Neuronal stem cell (in vitro differentiated cells): ENCODE results near the gene GNB2.
"Not testable (repeated sequence)": the region's sequence is repeated elsewhere in the genome, so short reads cannot be mapped to it uniquely, and the experiment has no call there.

Experiments used
- DNase-seq: peaks from one replicate; pipeline ENCODE4 v3.0.0-alpha.2; 2013; ENCODE audit warnings: low spot score
- H2AFZ ChIP-seq: one replicate; pipeline ENCODE4 v1.6.1; 2013; ENCODE audit warnings: mild to moderate bottlenecking, low read length, inconsistent platforms
- H2AK5ac ChIP-seq: 2 replicates; pipeline ENCODE4 v1.6.1; 2013; ENCODE audit warnings: low read depth, mild to moderate bottlenecking, inconsistent platforms, low read length, moderate library complexity, mixed read lengths
- H2BK120ac ChIP-seq: 2 replicates; pipeline ENCODE4 v1.6.1; 2013; ENCODE audit warnings: low read depth, mild to moderate bottlenecking, inconsistent platforms, low read length, moderate library complexity, mixed read lengths
- H2BK12ac ChIP-seq: one replicate; pipeline ENCODE4 v1.6.1; 2013; ENCODE audit warnings: low read length, inconsistent platforms
- H2BK15ac ChIP-seq: 2 replicates; pipeline ENCODE4 v1.6.1; 2013; ENCODE audit warnings: mild to moderate bottlenecking, low read length, inconsistent platforms, mixed read lengths
- H2BK5ac ChIP-seq: one replicate; pipeline ENCODE4 v1.6.1; 2013; ENCODE audit warnings: inconsistent platforms, mild to moderate bottlenecking, low read length, moderate library complexity
- H3K14ac ChIP-seq: one replicate; pipeline ENCODE4 v1.6.1; 2013; ENCODE audit warnings: low read length, inconsistent platforms
- H3K18ac ChIP-seq: 2 replicates; pipeline ENCODE4 v1.6.1; 2013; ENCODE audit warnings: low read length, inconsistent platforms
- H3K23ac ChIP-seq: 2 replicates; pipeline ENCODE4 v1.6.1; 2013; ENCODE audit warnings: low read depth, mild to moderate bottlenecking, mixed read lengths, low read length, inconsistent platforms; ENCODE audit not compliant: poor library complexity
- H3K27ac ChIP-seq: replicated peaks from 3 replicates; pipeline ENCODE4 v1.5.1; 2013; ENCODE audit warnings: low read length, inconsistent platforms
- H3K27me3 ChIP-seq, 3 experiments: 2 replicates each; pipeline ENCODE4 v1.6.1; 2013; ENCODE audit warnings: low read length in 3 of 3, mild to moderate bottlenecking in 2 of 3, inconsistent platforms in 1 of 3, low read depth in 1 of 3, mixed read lengths in 1 of 3, moderate library complexity in 1 of 3; ENCODE audit not compliant: control insufficient read depth in 3 of 3, insufficient read depth in 3 of 3
- H3K36me3 ChIP-seq, 2 donors: replicated peaks in 1 of 2; 2 replicates each; pipeline ENCODE4 v1.6.1; 2013; ENCODE audit warnings: low read length in 2 of 2; ENCODE audit not compliant: control insufficient read depth in 2 of 2, insufficient read depth in 2 of 2
- H3K4ac ChIP-seq: 2 replicates; pipeline ENCODE4 v1.6.1; 2013; ENCODE audit warnings: inconsistent platforms, mild to moderate bottlenecking, low read length, moderate library complexity
- H3K4me1 ChIP-seq, 2 donors: 1 replicate in 1 of 2; 2 replicates in 1 of 2; pipeline ENCODE4 v1.6.1; 2013; ENCODE audit warnings: low read length in 2 of 2, low read depth in 1 of 2; ENCODE audit not compliant: control insufficient read depth in 2 of 2, insufficient read depth in 1 of 2
- H3K4me2 ChIP-seq: one replicate; pipeline ENCODE4 v1.6.1; 2013; ENCODE audit warnings: mild to moderate bottlenecking, low read length, inconsistent platforms; ENCODE audit not compliant: insufficient read depth, poor library complexity, severe bottlenecking
- H3K4me3 ChIP-seq, 2 donors: 2 replicates each; pipeline ENCODE4 v1.5.1; 2013; ENCODE audit warnings: low read length in 2 of 2, mild to moderate bottlenecking in 2 of 2, inconsistent platforms in 1 of 2, moderate library complexity in 1 of 2
- H3K79me1 ChIP-seq: one replicate; pipeline ENCODE4 v1.6.1; 2013; ENCODE audit warnings: low read depth, mild to moderate bottlenecking, inconsistent platforms, low read length, moderate library complexity
- H3K9ac ChIP-seq: one replicate; pipeline ENCODE4 v1.6.1; 2013; ENCODE audit warnings: mild to moderate bottlenecking, low read depth, low read length, inconsistent platforms; ENCODE audit not compliant: poor library complexity
- H3K9me3 ChIP-seq, 2 donors: replicated peaks in 1 of 2; 2 replicates each; pipeline versions ENCODE3 to v1.6.1; 2013; ENCODE audit warnings: low read length in 2 of 2, mild to moderate bottlenecking in 2 of 2, inconsistent platforms in 1 of 2, low read depth in 1 of 2, mixed read lengths in 1 of 2, moderate library complexity in 1 of 2; ENCODE audit not compliant: control insufficient read depth in 2 of 2, insufficient read depth in 1 of 2
- H4K8ac ChIP-seq: one replicate; pipeline ENCODE4 v1.6.1; 2013; ENCODE audit warnings: low read depth, mild to moderate bottlenecking, inconsistent platforms, low read length, moderate library complexity
- H4K91ac ChIP-seq: one replicate; pipeline ENCODE4 v1.6.1; 2013; ENCODE audit warnings: low read length, low read depth, mild to moderate bottlenecking, inconsistent platforms; ENCODE audit not compliant: poor library complexity
- WGBS, 2 donors: extraction: QIAGEN DNeasy Blood & Tissue Kit; methylation state at CpG; one replicate each; pipeline ENCODE4 v1.1.7; 2013; ENCODE audit warnings: missing lambda C conversion rate in 2 of 2, mixed read lengths in 1 of 2; ENCODE audit not compliant: insufficient read length in 2 of 2, insufficient replicate concordance in 1 of 2; ENCODE audit errors: extremely low coverage in 2 of 2; 5-methylcytosine and 5-hydroxymethylcytosine counted together

The GNB2 gene

DNA sequence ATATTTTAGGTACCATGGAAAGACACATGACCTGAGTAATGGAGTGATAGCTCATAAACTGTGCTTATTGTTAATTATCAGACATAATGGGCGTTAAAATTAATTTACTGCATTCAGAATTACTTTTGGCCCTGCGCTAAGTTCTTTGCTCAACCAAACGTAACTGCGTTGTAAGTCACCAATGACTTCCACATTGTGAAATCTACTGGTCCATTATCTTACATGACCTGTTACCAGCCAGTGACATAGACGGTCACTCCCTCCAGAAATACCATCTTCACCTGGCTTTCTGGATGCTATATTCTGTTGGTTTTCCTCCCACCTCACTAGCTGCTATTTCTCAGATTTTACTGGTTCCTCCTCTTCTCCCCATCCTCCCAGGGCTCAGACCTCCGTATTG, 25.5 kb downstream of the GNB2 start:
- Histone ChIP-seq H3K4me2 (no peak overlapping the region), H3K23ac (no peak overlapping the region), H2BK5ac (no peak overlapping the region), H3K27me3 (peaks cover 0 to 2% (median 0%) of the 10 kb centered on the region in 3 experiments), H3K79me1 (no peaks in the 10 kb centered on the region), H3K36me3 (no peaks in the 10 kb centered on the region), H3K14ac (no peak overlapping the region), H3K18ac (no peak overlapping the region), H3K9ac (peak overlapping the region; percentile 1), H3K4ac (no peak overlapping the region), H2BK12ac (no peak overlapping the region), H2BK120ac (no peak overlapping the region), H3K4me3 (no peak overlapping the region), H2AK5ac (no peak overlapping the region), H3K4me1 (no peaks in the 10 kb centered on the region), H4K91ac (no peak overlapping the region), H2BK15ac (no peak overlapping the region), H4K8ac (no peak overlapping the region), H3K9me3 (no peaks in the 10 kb centered on the region), H2AFZ (no peak overlapping the region), H3K27ac (no peak overlapping the region)
- WGBS, 2 donors, result no CpG with 5 or more reads among the region's 6 CpGs
- DNase-seq, result no peak

DNA sequence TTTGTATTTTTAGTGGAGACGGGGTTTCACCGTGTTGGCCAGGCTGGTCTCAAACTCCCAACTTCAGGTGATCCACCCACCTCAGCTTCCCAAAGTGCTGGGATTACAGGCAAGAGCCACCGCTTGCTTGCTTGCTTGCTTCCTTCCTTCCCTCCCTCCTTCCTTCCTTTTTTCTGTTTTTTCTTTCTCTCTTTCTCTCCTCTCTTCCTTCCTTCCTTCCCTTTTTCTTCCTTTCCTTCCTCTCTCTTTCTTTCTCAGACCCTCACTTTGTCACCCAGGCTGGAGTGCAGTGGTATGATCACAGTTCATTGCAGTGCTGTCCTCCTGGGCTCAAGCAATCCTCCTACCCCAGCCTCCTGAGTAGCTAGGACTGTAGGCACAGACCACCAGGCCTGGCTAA, 27.5 kb downstream of the GNB2 start:
- DNase-seq, H3K18ac ChIP-seq, H3K4ac ChIP-seq: not testable (repeated sequence)

DNA sequence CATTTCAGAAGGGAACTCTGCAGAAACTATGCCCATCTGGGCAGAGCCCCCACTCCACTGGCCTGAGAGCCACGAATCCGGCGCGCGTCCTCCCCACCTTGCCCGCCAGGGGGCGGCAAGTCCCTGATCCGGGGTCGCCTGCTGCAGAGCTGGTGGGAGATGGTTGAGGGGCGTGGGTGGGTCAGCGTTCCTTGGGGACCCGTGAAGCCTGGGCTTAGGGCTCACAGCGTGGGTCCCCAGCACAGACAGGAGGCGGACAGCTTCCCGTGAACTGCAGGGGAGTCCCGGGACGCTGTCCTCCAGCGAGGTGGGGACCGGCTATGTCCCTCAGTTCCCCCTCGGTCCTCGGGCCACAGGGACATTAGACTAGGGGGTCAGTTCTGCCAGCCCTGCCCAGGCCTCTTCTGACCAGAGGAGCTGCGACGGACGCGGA, 31.8 kb downstream of the GNB2 start:
- no peaks in the 10 kb centered on the region for H3K9me3 ChIP-seq
- peak overlapping the region; percentile 97 for H3K18ac ChIP-seq
- no peak overlapping the region for H2AK5ac ChIP-seq
- no peak overlapping the region for H4K8ac ChIP-seq
- peak overlapping the region; percentile 73 for H2BK120ac ChIP-seq
- H2BK5ac ChIP-seq, result peak overlapping the region; percentile 94
- H3K9ac ChIP-seq, result peak overlapping the region; percentile 99
- peak; percentile 87 for DNase-seq
- H4K91ac ChIP-seq, result no peak overlapping the region
- H2BK12ac ChIP-seq, result peak overlapping the region; percentile 41
- H3K4me2 ChIP-seq, result peak overlapping the region; percentile 99
- peak overlapping the region; percentile 10 for H3K4ac ChIP-seq
- peak overlapping the region; percentile 84 to 88 for H3K4me3 ChIP-seq
- no peaks in the 10 kb centered on the region for H3K27me3 ChIP-seq
- peak overlapping the region; percentile 85 for H3K27ac ChIP-seq
- peaks cover 10 to 24% of the 10 kb centered on the region in 2 donors for H3K36me3 ChIP-seq
- peaks cover 15% of the 10 kb centered on the region for H3K79me1 ChIP-seq
- WGBS, 2 donors, result no CpG with 5 or more reads among the region's 25 CpGs
- H3K4me1 ChIP-seq, result peaks cover 10 to 12% of the 10 kb centered on the region in 2 donors
- no peak overlapping the region for H3K14ac ChIP-seq
- H2AFZ ChIP-seq, result peak overlapping the region; percentile 91
- peak overlapping the region; percentile 99 for H3K23ac ChIP-seq
- H2BK15ac ChIP-seq, result no peak overlapping the region

More for the DNA sequence above, 27.5 kb downstream of the GNB2 start:
- H4K91ac ChIP-seq, H3K36me3 ChIP-seq, H3K4me2 ChIP-seq, H3K9me3 ChIP-seq, H2BK12ac ChIP-seq, H3K9ac ChIP-seq, H3K79me1 ChIP-seq, H3K4me3 ChIP-seq, H3K4me1 ChIP-seq, H2BK15ac ChIP-seq, H3K27me3 ChIP-seq, H4K8ac ChIP-seq, H3K23ac ChIP-seq, H3K27ac ChIP-seq, H2AK5ac ChIP-seq, H2BK5ac ChIP-seq, H2AFZ ChIP-seq, H2BK120ac ChIP-seq, H3K14ac ChIP-seq: not testable (repeated sequence)
- WGBS, 2 donors, result no CpG with 5 or more reads among the region's 3 CpGs

DNA sequence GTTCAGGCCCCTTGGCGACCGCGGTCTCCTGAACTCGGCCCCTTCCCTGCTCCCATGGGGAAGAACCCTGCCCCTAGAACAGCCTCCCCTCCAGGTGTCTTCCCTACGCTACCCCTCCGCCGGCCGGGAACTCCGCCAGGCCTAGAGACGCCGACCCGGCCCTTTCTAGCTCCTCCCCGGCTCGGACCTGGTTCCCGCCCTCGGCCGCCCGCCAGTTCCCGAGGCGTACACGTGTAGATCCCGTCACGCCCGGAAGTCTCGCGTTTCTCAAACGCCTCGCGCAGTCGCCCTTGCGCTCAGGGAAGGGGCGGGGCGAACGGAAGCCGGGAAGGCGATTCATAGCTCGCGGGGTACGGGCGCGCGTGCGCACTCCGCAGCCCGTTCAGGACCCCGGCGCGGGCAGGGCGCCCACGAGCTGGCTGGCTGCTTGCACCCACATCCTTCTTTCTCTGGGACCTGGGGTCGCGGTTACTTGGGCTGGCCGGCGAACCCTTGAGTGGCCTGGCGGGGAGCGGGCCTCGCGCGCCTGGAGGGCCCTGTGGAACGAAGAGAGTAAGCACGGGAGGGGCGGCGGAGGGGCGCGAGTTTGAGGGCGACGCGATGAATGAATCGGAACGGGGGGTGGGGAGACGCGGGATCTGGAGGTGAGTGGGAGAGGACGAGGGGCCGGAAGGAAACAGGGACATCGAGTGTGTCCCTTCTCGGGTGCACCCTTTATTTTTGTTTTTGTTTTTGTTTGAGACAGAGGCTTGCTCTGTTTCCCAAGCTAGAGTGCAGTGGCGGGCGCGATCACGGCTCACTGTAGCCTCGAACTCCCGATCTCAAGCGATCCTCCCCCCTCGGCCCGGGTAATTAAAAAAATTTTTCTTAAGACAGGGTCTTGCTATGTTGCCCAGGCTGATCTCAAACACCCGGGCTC, 32.5 kb downstream of the GNB2 start, which contains the start of gene POP7:
Gene POP7 (plus strand): TSS at position 369 of the 919 bp plus-strand sequence. CDS start 710 bp downstream, outside the sequence.
- no peak within 1 kb of the TSS for H2BK15ac ChIP-seq
- H3K23ac ChIP-seq, result peak within 1 kb of the TSS; percentile 99
- no peaks in the 10 kb centered on the region for H3K9me3 ChIP-seq
- no peaks in the 10 kb centered on the region for H3K27me3 ChIP-seq
- peaks cover 10 to 24% of the 10 kb centered on the region in 2 donors for H3K36me3 ChIP-seq
- H3K79me1 ChIP-seq, result peaks cover 15% of the 10 kb centered on the region
- H4K8ac ChIP-seq, result peak within 1 kb of the TSS; percentile 82
- peak within 1 kb of the TSS; percentile 89 for H3K4ac ChIP-seq
- peak within 1 kb of the TSS; percentile 85 for H3K27ac ChIP-seq
- peak within 1 kb of the TSS; percentile 84 to 90 for H3K4me3 ChIP-seq
- peak within 1 kb of the TSS; percentile 81 for H2BK120ac ChIP-seq
- peak within 1 kb of the TSS; percentile 88 for H2AK5ac ChIP-seq
- H2BK5ac ChIP-seq, result peak within 1 kb of the TSS; percentile 94
- H2BK12ac ChIP-seq, result peak within 1 kb of the TSS; percentile 73
- peak within 1 kb of the TSS; percentile 99 for H3K9ac ChIP-seq
- peak within 1 kb of the TSS; percentile 91 for H2AFZ ChIP-seq
- DNase-seq, result peak; percentile 99
- H3K4me2 ChIP-seq, result peak within 1 kb of the TSS; percentile 99
- H4K91ac ChIP-seq, result peak within 1 kb of the TSS; percentile 30
- peaks cover 10 to 12% of the 10 kb centered on the region in 2 donors for H3K4me1 ChIP-seq
- peak within 1 kb of the TSS; percentile 100 for H3K18ac ChIP-seq
- H3K14ac ChIP-seq, result peak within 1 kb of the TSS; percentile 98
- no CpG with 5 or more reads among the region's 86 CpGs for WGBS, 2 donors
